ENCODE data around the gene EBPL. TPM values are rescaled to one million over a fixed set of nuclear protein-coding genes. Genes with fewer than 3 reads are reported as not detected.

The EBPL gene
- polyA plus RNA-seq, 2 of the 4 experiments (the other 2 are of a cell fraction), result 53.1 to 95.0 TPM

DNA sequence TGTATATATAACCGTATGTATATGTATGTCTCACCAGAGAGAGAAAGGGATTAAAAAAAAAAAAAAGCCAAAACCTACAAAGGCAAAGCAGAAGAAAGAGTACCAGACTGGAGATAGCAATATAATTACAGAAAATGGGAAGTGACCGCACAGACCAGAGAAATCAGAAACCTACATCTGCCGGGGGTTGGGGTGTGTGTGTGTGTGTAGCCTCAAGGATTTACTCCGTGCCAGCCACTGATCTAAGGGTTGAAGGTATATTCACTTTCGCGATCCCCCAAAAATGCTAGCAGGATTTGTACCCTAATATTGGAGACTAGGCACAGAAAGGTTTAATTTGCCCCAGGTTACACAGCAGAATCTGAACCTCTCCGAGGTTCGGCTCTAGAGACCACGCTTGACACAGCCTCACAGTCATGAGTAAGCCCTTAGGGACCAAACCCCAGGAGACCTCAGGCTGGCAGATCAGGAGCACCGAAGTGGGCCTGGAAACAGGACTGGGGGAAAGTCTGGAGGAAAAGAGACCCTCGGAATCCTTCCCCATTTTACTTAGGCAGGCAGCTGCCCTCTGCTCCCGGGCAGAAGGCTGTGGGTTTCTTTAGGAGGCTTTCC, 48.1 kb downstream of the EBPL start:
- Histone ChIP-seq H3K4me3 (no peak overlapping the region), H3K4me1 (no peaks in the 10 kb centered on the region), H3K9me3 (no peaks in the 10 kb centered on the region), H3K4me2 (no peak overlapping the region), H3K27ac (no peak overlapping the region)
- POLR2A ChIA-PET, result no interaction called here
- WGBS (ENCODE audit: missing lambda C conversion rate), result 78% methylated on average over 12 of the region's 12 CpGs
- CTCF ChIA-PET, result interaction anchor here (1.0 kb wide), 1 partner anchor 77 kb away, joined by 4 read pairs; no protein-coding TSS in a partner anchor
- TF ChIP-seq KDM1A (IDR thresholded peaks at IDR 0.05; ENCODE audit: low read depth) (no peak), TP53 (CRISPR knock-in tag; IDR thresholded peaks at IDR 0.05) (no peak), CBX8 (IDR thresholded peaks at IDR 0.05) (no peak), HOXA7 (CRISPR knock-in tag; IDR thresholded peaks at IDR 0.05) (no peak), FOSL2 (IDR thresholded peaks at IDR 0.05) (no peak), FOSL2 (CRISPR knock-in tag; IDR thresholded peaks at IDR 0.05) (no peak), ZC3H11A (IDR thresholded peaks at IDR 0.05) (no peak), GATA3 (IDR thresholded peaks at IDR 0.05; ENCODE audit: borderline replicate concordance) (no peak), PHF8 (IDR thresholded peaks at IDR 0.05; ENCODE audit: borderline replicate concordance, low read depth) (no peak), ZSCAN20 (CRISPR knock-in tag; IDR thresholded peaks at IDR 0.05) (no peak), HES2 (IDR thresholded peaks at IDR 0.05) (no peak), HDAC2 (IDR thresholded peaks at IDR 0.05) (no peak), RAD21 (conservative IDR thresholded peaks at IDR 0.05 in 1 of 2, IDR thresholded peaks at IDR 0.05 in 1 of 2) (no peak), ATOH8 (CRISPR knock-in tag; IDR thresholded peaks at IDR 0.05; ENCODE audit: low read depth) (no peak), JUN (IDR thresholded peaks at IDR 0.05) (no peak), SMC3 (IDR thresholded peaks at IDR 0.05) (no peak), JUNB (IDR thresholded peaks at IDR 0.05) (no peak), KDM5A (IDR thresholded peaks at IDR 0.05) (no peak), HEYL (CRISPR knock-in tag; IDR thresholded peaks at IDR 0.05) (no peak)
- DNase-seq (ENCODE audit: low read depth in 1 of 2, low spot score in 1 of 2), result no peak
- FAIRE-seq, result no peak
- no peak for ATAC-seq

DNA sequence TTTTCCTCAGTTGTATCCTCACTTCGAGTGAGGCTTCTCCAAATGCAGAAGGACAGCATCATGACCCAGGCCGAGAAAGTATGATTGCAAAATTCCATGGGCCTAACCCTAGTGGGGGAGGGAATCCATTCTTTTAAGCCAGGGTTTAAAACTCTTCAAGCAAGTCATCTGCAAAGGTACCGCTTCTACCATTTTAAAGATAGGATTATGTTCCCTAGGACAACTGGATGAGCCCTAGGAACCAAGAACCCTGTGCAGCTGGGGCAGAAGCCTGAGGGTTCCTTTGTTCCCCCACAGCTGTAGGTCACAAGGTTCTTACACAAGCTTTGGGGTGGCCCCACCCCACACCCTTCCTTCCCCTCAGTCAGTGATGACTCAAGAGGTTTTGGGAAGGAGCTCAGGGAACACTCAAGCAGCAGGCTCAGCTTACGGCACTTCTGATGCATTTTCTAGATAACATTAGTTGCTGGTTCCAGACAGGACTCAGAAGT, 49.4 kb downstream of the EBPL start:
- ATAC-seq (no peak), DNase-seq (ENCODE audit: low read depth in 1 of 2, low spot score in 1 of 2) (no peak), FAIRE-seq (no peak)
- ChIA-PET CTCF (no interaction called here), POLR2A (no interaction called here)
- TF ChIP-seq BCL3 (IDR thresholded peaks at IDR 0.05) (no peak), RCOR1 (IDR thresholded peaks at IDR 0.05; ENCODE audit: low read depth, low read length) (no peak), POLR2AphosphoS2 (conservative IDR thresholded peaks at IDR 0.05; ENCODE audit: low read length) (no peak), HMGXB4 (CRISPR knock-in tag; IDR thresholded peaks at IDR 0.05; ENCODE audit: borderline replicate concordance) (no peak), JUN (IDR thresholded peaks at IDR 0.05) (no peak), CHD2 (IDR thresholded peaks at IDR 0.05; ENCODE audit: low read length, partially characterized antibody) (no peak), USF2 (IDR thresholded peaks at IDR 0.05) (no peak), HDAC2 (IDR thresholded peaks at IDR 0.05) (no peak)
- WGBS (ENCODE audit: missing lambda C conversion rate), result 58% methylated on average over 4 of the region's 4 CpGs
- no peaks in the 10 kb centered on the region for H3K9me3 ChIP-seq
- H3K27ac ChIP-seq, result no peak overlapping the region
- H3K4me2 ChIP-seq, result no peak overlapping the region
- H3K4me1 ChIP-seq, result no peaks in the 10 kb centered on the region
- H3K4me3 ChIP-seq, result no peak overlapping the region

Measured in A549 (cell line).